ENCODE results near the gene ZNF827. TPM values are rescaled to one million over a fixed set of nuclear protein-coding genes. Genes with fewer than 3 reads are reported as not detected.

Gene ZNF827
- total RNA-seq, 4 donors from 2014 or later = 5.2 to 11.0 (median 6.4) TPM

DNA sequence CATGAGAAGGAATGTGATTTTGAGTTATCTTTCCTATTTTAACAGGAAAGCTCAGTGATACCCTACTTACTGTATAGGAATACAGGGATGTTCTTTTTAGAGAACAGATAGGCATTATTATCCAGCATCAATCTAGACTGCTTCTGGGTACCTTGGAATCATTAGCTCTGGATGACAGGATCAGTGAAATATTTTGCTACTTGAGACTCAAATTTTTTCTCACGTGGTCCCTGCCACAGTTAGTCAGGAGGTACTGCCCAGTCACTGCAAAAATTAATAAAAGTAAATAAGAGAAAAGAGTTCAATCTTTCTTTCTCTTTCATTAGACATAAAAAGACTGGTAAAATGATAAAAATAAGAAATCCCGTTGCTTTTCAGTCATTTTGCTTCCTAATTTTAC is 5.5 kb downstream of the ZNF827 start:
- intact Hi-C loops (cut with DNase I) = no loop called here
- TF ChIP-seq CTCF (IDR thresholded peaks at IDR 0.05) = no peak
- no peak for TF ChIP-seq POLR2A (IDR thresholded peaks at IDR 0.05)
- no peak for DNase-seq
- Histone ChIP-seq H3K27me3 (no peaks in the 10 kb centered on the region), H3K4me1 (peaks cover 5 to 26% (median 5%) of the 10 kb centered on the region in 3 donors), H3K36me3 (no peaks in the 10 kb centered on the region), H3K9me3 (no peaks in the 10 kb centered on the region), H3K4me3 (no peak overlapping the region), H3K27ac (no peak overlapping the region)
- WGBS, 2 donors = 75 to 83% methylated on average over 2 of the region's 2 CpGs

DNA sequence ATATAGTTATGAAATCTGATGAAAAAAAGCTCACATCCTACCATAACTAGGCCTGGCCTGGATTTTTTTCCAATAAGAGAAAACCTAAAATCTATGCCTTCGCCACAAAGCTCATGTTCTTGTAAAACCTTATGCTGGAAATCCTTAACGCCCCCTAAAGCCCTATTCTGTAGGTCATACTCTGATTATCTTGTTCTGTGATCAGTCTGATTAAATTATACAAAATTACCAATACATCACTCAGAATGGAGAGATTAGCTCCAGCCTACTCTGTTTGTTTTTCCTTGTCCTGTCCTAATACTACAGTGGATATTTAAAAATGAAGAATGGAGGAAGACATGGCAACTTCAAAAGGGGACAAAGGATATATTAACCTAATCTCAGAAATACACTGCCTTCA is 7.2 kb downstream of the ZNF827 start:
- TF ChIP-seq CTCF (IDR thresholded peaks at IDR 0.05) (no peak), POLR2A (IDR thresholded peaks at IDR 0.05) (no peak)
- Histone ChIP-seq H3K27ac (peak overlapping the region in 1 of 4 donors; percentile 27), H3K4me3 (no peak overlapping the region), H3K27me3 (no peaks in the 10 kb centered on the region), H3K9me3 (no peaks in the 10 kb centered on the region), H3K36me3 (no peaks in the 10 kb centered on the region), H3K4me1 (peaks cover 5 to 23% (median 5%) of the 10 kb centered on the region in 3 donors)
- DNase-seq = no peak
- WGBS, 2 donors = 91 to 93% methylated on average over 2 of the region's 2 CpGs
- intact Hi-C loops (cut with DNase I) = no loop called here

GRCh38 chr4:145930592-145930991 is 8.0 kb downstream of the ZNF827 start:
- peaks cover 3 to 18% (median 4%) of the 10 kb centered on the region in 3 donors for H3K4me1 ChIP-seq
- DNase-seq = no peak
- TF ChIP-seq POLR2A (IDR thresholded peaks at IDR 0.05) (no peak), CTCF (IDR thresholded peaks at IDR 0.05) (no peak)
- H3K27ac ChIP-seq = no peak overlapping the region
- no peaks in the 10 kb centered on the region for H3K9me3 ChIP-seq
- 85 to 88% methylated on average over 8 of the region's 8 CpGs for WGBS, 2 donors
- H3K4me3 ChIP-seq = no peak overlapping the region
- no peaks in the 10 kb centered on the region for H3K36me3 ChIP-seq
- intact Hi-C loops (cut with DNase I) = no loop called here
- no peaks in the 10 kb centered on the region for H3K27me3 ChIP-seq

- H3K27ac ChIP-seq = peak overlapping the region in 1 of 4 donors; percentile 0
These were observed 9.0 kb downstream of the ZNF827 start for GRCh38 chr4:145929415-145930178.

More at GRCh38 chr4:145929415-145930178, 9.0 kb downstream of the ZNF827 start:
- TF ChIP-seq CTCF (IDR thresholded peaks at IDR 0.05) = no peak
- no peak for TF ChIP-seq POLR2A (IDR thresholded peaks at IDR 0.05)
- WGBS, 2 donors = 59 to 67% methylated on average over 2 of the region's 2 CpGs
- intact Hi-C loops (cut with DNase I) = no loop called here
- no peak for DNase-seq
- Histone ChIP-seq H3K4me1 (peaks cover 0 to 8% (median 0%) of the 10 kb centered on the region in 3 donors), H3K36me3 (no peaks in the 10 kb centered on the region), H3K9me3 (no peaks in the 10 kb centered on the region), H3K4me3 (no peak overlapping the region), H3K27me3 (no peaks in the 10 kb centered on the region)
